H1 (cell line): ENCODE measurements around the gene RER1. TPM values are rescaled to one million over a fixed set of nuclear protein-coding genes. Genes with fewer than 3 reads are reported as not detected.

Source experiments
- BRCA1 ChIP-seq: IDR thresholded peaks from 2 replicates; pipeline ENCODE4 v1.6.1; 2012; ENCODE audit warnings: low read depth, low read length, improper control_type of control experiment
- CBX5 ChIP-seq: fragments of 300-800, 300-1000 bp; sonication (generic); IDR thresholded peaks from 2 replicates; pipeline ENCODE4 v1.7.1; 2016; ENCODE audit warnings: antibody characterized with exemption, low read length, low read depth
- CREB1 ChIP-seq: IDR thresholded peaks from 2 replicates; pipeline ENCODE4 v1.6.1; 2012; ENCODE audit warnings: inconsistent platforms
- GABPA ChIP-seq: IDR thresholded peaks from 2 replicates; pipeline ENCODE4 v1.6.1; 2011; ENCODE audit warnings: mild to moderate bottlenecking, low read length, moderate library complexity, borderline replicate concordance; ENCODE audit not compliant: insufficient read depth
- JUND ChIP-seq: IDR thresholded peaks from 2 replicates; pipeline ENCODE4 v1.6.1; 2011; ENCODE audit warnings: mild to moderate bottlenecking, improper control_type of control experiment, low read length
- KDM4A ChIP-seq: IDR thresholded peaks from one replicate; pipeline ENCODE4 v1.7.1; 2012; ENCODE audit warnings: low read depth, mild to moderate bottlenecking, moderate library complexity, low read length, inconsistent platforms; ENCODE audit not compliant: severe bottlenecking
- NRF1 ChIP-seq: IDR thresholded peaks from 2 replicates; pipeline ENCODE4 v1.6.1; 2011; ENCODE audit warnings: mild to moderate bottlenecking, low read depth, low read length, improper control_type of control experiment
- RBBP5 ChIP-seq: IDR thresholded peaks from 2 replicates; pipeline ENCODE4 v1.7.1; 2012; ENCODE audit warnings: low read depth, mild to moderate bottlenecking, inconsistent platforms, low read length, moderate library complexity, borderline replicate concordance
- SIX5 ChIP-seq: IDR thresholded peaks from 2 replicates; pipeline ENCODE4 v1.6.1; 2011; ENCODE audit warnings: mild to moderate bottlenecking, low read depth, low read length
- SP4 ChIP-seq: IDR thresholded peaks from 2 replicates; pipeline ENCODE4 v1.6.1; 2012; ENCODE audit warnings: low read length, inconsistent platforms
- TAF1 ChIP-seq: IDR thresholded peaks from 2 replicates; pipeline ENCODE4 v1.6.1; 2011; ENCODE audit warnings: mild to moderate bottlenecking, low read depth, low read length
- ZNF274 ChIP-seq: IDR thresholded peaks from 2 replicates; pipeline ENCODE4 v1.7.0; 2012; ENCODE audit warnings: low read length, borderline replicate concordance; ENCODE audit errors: extremely low read depth
- polyA plus RNA-seq, 7 experiments: library from polyadenylated mRNA; depleted of rRNA in 3 of 7; stranded (reverse) in 5 of 7; unstranded in 2 of 7; fragments of >200 nt in 5 of 7; fragments of 200-250 nt in 2 of 7; gene quantifications; 1 replicate in 5 of 7; 2 replicates in 1 of 7; 4 replicates in 1 of 7; pipeline versions ENCODE4 v1.2.1 to v1.2.3, GENCODE V29; 2011 to 2013; ENCODE audit warnings: missing spikeins in 2 of 7, mixed read lengths in 2 of 7
- total RNA-seq: library from RNA; stranded (reverse); fragmentation: NEBNext Ultra II Directional; extraction: Animal tissue kit (Norgen Biotek cat#: 25700); gene quantifications from 2 replicates; pipeline ENCODE4 v1.2.1, GENCODE V29; 2021
- TF ChIP-seq, protein P1 (sequence below): fragments of 300-600 bp; sonication (generic); IDR thresholded peaks from 2 replicates; pipeline ENCODE4 v1.7.1; 2012; ENCODE audit warnings: low read length, moderate library complexity, mild to moderate bottlenecking, inconsistent platforms; ENCODE audit not compliant: insufficient replicate concordance

Gene RER1
- total and polyA plus RNA-seq, 2 of the 8 experiments (the other 6 are each of a cell fraction or from before 2014, with no cell fraction given): 102 to 134 TPM

DNA sequence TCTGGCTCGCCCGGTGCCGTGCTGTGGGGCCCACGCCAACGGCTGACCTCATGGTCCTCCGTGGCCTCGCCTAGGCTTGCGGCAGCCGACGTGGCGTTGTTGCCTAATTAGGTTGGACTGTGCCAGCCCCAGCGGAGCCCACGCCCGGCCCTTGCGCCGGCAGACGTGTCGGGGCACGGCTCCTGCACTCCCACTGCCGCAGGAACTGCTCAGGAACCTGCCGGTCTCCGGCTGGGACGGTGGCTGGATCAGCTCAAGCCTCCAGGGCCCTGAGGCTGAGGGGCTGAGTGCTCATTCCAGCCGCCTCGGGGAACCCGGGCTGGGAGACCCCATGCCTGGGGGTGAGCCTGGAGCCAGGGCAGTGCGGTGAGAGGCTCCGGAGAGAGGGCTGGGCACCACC, 36.8 kb downstream of the RER1 start (continued):
- TF ChIP-seq, protein P1, sequence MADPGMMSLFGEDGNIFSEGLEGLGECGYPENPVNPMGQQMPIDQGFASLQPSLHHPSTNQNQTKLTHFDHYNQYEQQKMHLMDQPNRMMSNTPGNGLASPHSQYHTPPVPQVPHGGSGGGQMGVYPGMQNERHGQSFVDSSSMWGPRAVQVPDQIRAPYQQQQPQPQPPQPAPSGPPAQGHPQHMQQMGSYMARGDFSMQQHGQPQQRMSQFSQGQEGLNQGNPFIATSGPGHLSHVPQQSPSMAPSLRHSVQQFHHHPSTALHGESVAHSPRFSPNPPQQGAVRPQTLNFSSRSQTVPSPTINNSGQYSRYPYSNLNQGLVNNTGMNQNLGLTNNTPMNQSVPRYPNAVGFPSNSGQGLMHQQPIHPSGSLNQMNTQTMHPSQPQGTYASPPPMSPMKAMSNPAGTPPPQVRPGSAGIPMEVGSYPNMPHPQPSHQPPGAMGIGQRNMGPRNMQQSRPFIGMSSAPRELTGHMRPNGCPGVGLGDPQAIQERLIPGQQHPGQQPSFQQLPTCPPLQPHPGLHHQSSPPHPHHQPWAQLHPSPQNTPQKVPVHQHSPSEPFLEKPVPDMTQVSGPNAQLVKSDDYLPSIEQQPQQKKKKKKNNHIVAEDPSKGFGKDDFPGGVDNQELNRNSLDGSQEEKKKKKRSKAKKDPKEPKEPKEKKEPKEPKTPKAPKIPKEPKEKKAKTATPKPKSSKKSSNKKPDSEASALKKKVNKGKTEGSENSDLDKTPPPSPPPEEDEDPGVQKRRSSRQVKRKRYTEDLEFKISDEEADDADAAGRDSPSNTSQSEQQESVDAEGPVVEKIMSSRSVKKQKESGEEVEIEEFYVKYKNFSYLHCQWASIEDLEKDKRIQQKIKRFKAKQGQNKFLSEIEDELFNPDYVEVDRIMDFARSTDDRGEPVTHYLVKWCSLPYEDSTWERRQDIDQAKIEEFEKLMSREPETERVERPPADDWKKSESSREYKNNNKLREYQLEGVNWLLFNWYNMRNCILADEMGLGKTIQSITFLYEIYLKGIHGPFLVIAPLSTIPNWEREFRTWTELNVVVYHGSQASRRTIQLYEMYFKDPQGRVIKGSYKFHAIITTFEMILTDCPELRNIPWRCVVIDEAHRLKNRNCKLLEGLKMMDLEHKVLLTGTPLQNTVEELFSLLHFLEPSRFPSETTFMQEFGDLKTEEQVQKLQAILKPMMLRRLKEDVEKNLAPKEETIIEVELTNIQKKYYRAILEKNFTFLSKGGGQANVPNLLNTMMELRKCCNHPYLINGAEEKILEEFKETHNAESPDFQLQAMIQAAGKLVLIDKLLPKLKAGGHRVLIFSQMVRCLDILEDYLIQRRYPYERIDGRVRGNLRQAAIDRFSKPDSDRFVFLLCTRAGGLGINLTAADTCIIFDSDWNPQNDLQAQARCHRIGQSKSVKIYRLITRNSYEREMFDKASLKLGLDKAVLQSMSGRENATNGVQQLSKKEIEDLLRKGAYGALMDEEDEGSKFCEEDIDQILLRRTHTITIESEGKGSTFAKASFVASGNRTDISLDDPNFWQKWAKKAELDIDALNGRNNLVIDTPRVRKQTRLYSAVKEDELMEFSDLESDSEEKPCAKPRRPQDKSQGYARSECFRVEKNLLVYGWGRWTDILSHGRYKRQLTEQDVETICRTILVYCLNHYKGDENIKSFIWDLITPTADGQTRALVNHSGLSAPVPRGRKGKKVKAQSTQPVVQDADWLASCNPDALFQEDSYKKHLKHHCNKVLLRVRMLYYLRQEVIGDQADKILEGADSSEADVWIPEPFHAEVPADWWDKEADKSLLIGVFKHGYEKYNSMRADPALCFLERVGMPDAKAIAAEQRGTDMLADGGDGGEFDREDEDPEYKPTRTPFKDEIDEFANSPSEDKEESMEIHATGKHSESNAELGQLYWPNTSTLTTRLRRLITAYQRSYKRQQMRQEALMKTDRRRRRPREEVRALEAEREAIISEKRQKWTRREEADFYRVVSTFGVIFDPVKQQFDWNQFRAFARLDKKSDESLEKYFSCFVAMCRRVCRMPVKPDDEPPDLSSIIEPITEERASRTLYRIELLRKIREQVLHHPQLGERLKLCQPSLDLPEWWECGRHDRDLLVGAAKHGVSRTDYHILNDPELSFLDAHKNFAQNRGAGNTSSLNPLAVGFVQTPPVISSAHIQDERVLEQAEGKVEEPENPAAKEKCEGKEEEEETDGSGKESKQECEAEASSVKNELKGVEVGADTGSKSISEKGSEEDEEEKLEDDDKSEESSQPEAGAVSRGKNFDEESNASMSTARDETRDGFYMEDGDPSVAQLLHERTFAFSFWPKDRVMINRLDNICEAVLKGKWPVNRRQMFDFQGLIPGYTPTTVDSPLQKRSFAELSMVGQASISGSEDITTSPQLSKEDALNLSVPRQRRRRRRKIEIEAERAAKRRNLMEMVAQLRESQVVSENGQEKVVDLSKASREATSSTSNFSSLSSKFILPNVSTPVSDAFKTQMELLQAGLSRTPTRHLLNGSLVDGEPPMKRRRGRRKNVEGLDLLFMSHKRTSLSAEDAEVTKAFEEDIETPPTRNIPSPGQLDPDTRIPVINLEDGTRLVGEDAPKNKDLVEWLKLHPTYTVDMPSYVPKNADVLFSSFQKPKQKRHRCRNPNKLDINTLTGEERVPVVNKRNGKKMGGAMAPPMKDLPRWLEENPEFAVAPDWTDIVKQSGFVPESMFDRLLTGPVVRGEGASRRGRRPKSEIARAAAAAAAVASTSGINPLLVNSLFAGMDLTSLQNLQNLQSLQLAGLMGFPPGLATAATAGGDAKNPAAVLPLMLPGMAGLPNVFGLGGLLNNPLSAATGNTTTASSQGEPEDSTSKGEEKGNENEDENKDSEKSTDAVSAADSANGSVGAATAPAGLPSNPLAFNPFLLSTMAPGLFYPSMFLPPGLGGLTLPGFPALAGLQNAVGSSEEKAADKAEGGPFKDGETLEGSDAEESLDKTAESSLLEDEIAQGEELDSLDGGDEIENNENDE: no peak
- no peak for TF ChIP-seq TAF1
- TF ChIP-seq NRF1: no peak
- no peak for TF ChIP-seq RBBP5
- no peak for TF ChIP-seq SP4
- TF ChIP-seq SIX5: no peak
- TF ChIP-seq CBX5: no peak
- TF ChIP-seq KDM4A: no peak
- TF ChIP-seq CREB1: no peak
- TF ChIP-seq ZNF274: no peak
- TF ChIP-seq GABPA: no peak
- no peak for TF ChIP-seq JUND
- TF ChIP-seq BRCA1: no peak
